GM12873 (cell line): Measurements from ENCODE around the gene PKP2.

Source experiments
- TF ChIP-seq, protein P1 (sequence below): IDR thresholded peaks from 2 replicates; pipeline ENCODE4 v1.5.1; 2012; ENCODE audit warnings: low read depth, mild to moderate bottlenecking, moderate library complexity, low read length, control low read depth; ENCODE audit not compliant: insufficient read depth; ENCODE audit errors: missing control alignments

PKP2 gene

DNA sequence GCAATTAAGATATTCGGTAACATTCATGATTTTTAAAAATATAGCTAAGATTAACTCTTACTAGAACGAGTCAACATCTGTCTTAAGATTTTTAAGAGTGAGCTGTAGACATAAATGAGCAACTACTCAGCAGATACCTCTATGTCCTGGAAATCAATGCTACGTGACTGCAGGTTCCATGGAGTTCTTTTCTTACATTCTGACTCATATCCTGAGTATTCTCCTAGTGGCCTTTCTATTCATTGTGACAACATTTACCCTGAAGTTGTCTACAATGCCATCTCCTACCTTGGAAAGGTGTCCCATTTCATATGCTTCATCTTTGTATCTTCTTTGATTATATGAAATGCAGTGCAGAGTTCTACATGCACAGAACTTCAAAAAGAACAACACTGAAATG lies 59.9 kb downstream of the PKP2 start:
- TF ChIP-seq, protein P1, sequence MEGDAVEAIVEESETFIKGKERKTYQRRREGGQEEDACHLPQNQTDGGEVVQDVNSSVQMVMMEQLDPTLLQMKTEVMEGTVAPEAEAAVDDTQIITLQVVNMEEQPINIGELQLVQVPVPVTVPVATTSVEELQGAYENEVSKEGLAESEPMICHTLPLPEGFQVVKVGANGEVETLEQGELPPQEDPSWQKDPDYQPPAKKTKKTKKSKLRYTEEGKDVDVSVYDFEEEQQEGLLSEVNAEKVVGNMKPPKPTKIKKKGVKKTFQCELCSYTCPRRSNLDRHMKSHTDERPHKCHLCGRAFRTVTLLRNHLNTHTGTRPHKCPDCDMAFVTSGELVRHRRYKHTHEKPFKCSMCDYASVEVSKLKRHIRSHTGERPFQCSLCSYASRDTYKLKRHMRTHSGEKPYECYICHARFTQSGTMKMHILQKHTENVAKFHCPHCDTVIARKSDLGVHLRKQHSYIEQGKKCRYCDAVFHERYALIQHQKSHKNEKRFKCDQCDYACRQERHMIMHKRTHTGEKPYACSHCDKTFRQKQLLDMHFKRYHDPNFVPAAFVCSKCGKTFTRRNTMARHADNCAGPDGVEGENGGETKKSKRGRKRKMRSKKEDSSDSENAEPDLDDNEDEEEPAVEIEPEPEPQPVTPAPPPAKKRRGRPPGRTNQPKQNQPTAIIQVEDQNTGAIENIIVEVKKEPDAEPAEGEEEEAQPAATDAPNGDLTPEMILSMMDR = no peak

DNA sequence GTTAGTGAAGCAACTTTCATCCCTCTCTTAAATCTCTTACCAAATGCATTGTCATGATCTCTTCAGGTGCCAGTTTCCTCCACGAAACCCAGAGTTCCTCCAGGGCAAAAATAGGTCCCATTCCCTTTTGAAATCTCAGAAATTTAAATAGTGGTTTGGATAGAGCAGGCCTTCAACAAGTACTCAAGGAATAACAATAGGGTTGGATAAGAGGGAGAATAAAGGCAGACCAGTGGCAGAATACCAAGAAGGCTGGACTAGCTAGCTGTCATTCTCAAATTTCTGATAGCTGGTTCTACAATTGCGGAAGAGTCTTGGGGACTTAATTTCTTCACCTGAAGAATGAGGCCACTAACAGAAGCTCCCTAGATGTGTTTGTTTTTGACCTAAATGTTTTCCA lies 62.5 kb downstream of the PKP2 start:
- TF ChIP-seq, protein P1 = no peak

DNA sequence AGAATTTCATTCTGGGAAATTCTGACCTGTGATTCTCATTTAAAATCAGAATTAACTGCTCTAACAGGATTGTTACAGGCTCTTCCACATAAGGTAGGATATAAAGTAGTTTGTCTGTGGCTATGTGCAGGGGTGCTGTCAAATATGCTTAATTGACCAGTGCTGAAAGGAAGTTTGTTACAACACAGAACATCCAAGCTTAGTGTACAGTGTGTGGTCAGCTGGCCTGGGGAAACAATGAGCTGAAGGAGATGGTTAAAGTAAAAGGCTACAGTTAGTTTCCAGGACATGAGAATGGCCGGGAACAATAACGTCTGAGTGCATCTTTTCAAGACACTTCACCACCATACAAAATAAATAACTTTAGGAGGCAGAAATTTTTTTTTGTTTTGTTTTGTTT lies 68.0 kb downstream of the PKP2 start:
- TF ChIP-seq, protein P1 = no peak

DNA sequence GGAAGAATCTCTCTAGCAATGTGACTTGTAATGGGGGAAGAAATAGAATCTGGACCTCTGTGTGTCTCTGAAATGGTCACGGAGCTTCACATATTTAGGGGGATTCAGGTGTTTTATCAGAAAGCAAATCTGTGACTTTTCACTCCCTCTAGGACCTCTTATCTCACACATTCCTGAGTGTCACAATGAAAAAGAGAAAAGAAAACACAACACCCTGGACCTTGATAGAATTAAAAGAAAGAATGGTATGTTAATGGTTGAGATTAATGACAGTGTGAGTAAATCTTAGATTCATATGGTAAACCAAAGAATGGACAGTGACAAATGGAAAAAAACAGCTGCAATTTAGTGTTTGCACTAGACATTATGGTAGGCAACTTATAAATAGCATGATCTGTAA lies 68.5 kb downstream of the PKP2 start:
- TF ChIP-seq, protein P1 = no peak

DNA sequence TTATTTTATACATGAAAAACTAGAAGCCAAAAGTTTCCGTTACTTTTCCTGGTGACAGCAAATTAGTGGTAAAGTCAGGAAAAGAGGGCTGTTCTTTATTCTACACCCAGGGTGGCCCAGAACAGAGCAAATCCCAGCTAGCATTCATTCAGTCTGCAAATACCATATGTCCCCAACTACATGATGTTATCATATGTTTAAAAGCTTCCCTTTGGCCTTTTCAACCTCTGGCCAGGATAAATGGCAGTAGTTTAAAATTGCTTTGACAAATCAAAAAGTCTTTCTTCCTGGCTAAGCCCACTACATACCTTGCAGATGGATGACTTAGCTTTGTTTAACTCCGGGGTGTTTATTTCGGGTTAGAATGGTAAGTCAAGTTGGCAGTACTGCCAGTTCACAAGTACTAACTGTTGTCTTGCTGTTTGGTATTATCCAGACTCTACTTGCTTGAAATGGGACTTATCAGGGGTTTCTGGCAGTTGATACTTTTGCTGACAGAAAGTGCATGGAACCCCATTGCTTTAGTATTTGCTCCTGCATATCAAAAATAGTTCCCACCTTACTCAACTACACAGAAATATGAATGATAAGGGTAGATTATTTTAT lies 69.7 kb downstream of the PKP2 start:
- TF ChIP-seq, protein P1 = no peak

DNA sequence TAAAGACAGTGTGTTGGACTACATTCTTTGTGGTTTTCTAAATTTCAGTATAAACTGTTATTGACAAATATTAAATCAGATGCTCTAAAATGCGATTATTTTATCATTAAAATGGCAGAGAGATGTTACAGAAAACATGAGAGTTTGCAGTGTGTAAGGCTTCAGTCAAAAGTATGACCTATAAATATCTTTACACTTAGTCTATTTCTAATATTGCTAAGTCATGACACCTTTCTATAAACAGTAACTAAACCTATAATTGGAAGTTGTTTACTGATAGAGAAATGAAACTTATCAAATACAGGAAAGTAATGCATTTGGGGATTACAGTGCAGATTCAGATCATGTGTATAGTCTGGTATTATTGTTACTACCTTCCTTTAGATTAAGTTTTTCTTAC lies 72.0 kb downstream of the PKP2 start:
- TF ChIP-seq, protein P1 = no peak

DNA sequence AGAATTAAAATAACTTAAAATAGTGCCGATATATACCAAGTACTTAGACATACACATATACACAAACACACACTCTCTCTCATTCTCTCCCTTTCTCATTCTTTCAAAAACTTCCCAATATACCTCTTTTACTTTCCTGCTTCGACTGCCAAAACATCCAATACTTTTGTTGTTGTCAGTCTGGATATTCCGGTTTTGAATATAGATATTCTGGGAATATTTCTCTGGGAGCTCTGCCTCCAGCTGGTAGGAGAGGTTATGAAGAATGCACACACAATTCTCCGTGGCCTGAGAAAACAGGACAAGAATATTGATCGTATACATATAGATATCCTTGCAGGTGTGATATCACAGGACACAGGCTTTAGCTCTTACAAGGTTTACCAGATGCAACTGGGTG lies 74.2 kb downstream of the PKP2 start:
- TF ChIP-seq, protein P1 = no peak
